Central memory CD8-positive, alpha-beta T cell (primary cell): ENCODE data around the gene ENDOG.
"Not testable (repeated sequence)": the region's sequence is repeated elsewhere in the genome, so short reads cannot be mapped to it uniquely, and the experiment has no call there.

Source experiments
- ATAC-seq: fragments of 150-1000 bp; cut with Tn5 transposase; replicated peaks from 2 replicates; pipeline ENCODE4 v1.10.0; 2022; ENCODE audit warnings: mild to moderate bottlenecking, moderate FRiP score, moderate number of reproducible peaks; ENCODE audit not compliant: poor library complexity, severe bottlenecking; ENCODE audit errors: extremely low read depth
- DNase-seq, 2 donors: peaks; one replicate each; pipeline ENCODE4 v3.0.0; 2021; ENCODE audit warnings: low spot score in 2 of 2
- H3K27ac Mint-ChIP-seq: one replicate; pipeline ENCODE4 v1.8.0; 2022; ENCODE audit warnings: low read depth, mild to moderate bottlenecking, moderate library complexity, mixed read lengths
- H3K27me3 Mint-ChIP-seq: one replicate; pipeline ENCODE4 v1.8.0; 2022; ENCODE audit warnings: mixed read lengths
- H3K36me3 Mint-ChIP-seq: one replicate; pipeline ENCODE4 v1.8.0; 2022; ENCODE audit warnings: mild to moderate bottlenecking, moderate library complexity, mixed read lengths; ENCODE audit not compliant: insufficient read depth
- H3K4me1 Mint-ChIP-seq: one replicate; pipeline ENCODE4 v1.8.0; 2022; ENCODE audit warnings: mixed read lengths
- H3K4me3 Mint-ChIP-seq: one replicate; pipeline ENCODE4 v1.8.0; 2022; ENCODE audit warnings: mild to moderate bottlenecking, moderate library complexity, mixed read lengths
- H3K9me3 Mint-ChIP-seq: one replicate; pipeline ENCODE4 v1.8.0; 2022; ENCODE audit warnings: mixed read lengths

The ENDOG gene

GRCh38 chr9:128843171-128843570 is 24.9 kb downstream of the ENDOG start:
- not testable (repeated sequence) for H3K9me3 Mint-ChIP-seq, H3K4me3 Mint-ChIP-seq, ATAC-seq, DNase-seq, H3K27ac Mint-ChIP-seq, H3K27me3 Mint-ChIP-seq, H3K4me1 Mint-ChIP-seq, H3K36me3 Mint-ChIP-seq

DNA sequence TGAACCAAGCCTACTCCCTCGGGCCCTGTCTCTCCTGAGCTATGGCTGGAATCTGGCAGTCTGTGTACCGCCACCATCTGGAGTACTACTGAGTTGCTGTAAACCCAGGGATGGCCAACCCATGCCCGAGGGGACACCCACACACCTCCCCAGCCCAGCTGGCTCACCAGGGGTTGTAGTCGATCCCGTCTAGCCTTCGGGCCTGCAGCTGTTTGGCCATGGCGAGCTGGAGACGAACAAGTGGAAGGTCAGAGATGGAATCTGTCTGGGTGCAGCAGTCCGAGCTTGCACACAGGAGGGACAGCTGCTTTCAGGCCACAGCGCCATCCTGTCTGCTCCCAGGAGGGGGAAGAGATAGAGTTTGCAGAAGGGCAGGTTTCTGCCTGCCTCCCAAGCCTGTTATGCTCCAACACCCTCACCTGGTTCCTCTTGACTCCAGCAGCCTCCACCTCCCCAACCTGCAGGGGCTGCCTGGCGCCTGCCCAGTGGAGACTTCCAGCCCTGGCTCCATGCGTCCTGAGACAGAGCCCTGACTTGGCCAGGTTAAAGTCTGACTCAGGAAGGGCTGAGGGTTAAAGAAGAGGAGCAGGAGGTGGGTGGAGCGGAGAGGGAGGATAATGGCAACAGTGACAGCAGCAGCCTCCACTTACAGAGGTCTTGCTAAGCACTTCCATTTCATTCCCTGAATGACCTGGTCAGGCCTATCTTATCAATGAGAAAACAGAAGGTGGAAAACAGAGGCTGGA is 27.1 kb downstream of the ENDOG start:
- no peaks in the 10 kb centered on the region for H3K9me3 Mint-ChIP-seq
- ATAC-seq, result no peak
- H3K27me3 Mint-ChIP-seq, result no peaks in the 10 kb centered on the region
- H3K27ac Mint-ChIP-seq, result no peak overlapping the region
- no peak overlapping the region for H3K4me3 Mint-ChIP-seq
- no peak for DNase-seq
- H3K4me1 Mint-ChIP-seq, result no peaks in the 10 kb centered on the region
- peaks cover 10% of the 10 kb centered on the region for H3K36me3 Mint-ChIP-seq

GRCh38 chr9:128846680-128847030 is 28.4 kb downstream of the ENDOG start:
- no peak overlapping the region for H3K4me3 Mint-ChIP-seq
- ATAC-seq (no peak), DNase-seq (no peak)
- H3K4me1 Mint-ChIP-seq, result no peaks in the 10 kb centered on the region
- H3K9me3 Mint-ChIP-seq, result peaks cover 5% of the 10 kb centered on the region
- no peak overlapping the region for H3K27ac Mint-ChIP-seq
- peaks cover 12% of the 10 kb centered on the region for H3K36me3 Mint-ChIP-seq
- no peaks in the 10 kb centered on the region for H3K27me3 Mint-ChIP-seq

DNA sequence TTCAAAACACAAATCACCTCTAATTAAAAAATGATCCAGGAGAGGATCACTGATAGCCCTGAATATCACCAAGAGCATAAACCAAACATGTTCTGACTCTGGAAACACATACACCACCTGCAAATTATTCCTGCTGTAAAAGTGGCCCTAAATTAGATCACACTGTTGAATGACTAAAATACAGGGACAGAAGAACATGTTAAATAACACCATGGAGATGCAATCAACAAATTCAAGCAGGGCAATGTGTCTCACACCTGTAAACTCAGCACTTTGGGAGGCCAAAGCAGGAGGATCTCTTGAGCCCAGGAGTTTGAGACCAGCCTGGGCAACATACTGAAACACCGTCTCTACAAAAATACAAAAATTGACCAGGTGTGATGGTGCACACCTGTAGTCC is 29.5 kb downstream of the ENDOG start:
- H3K36me3 Mint-ChIP-seq, result peaks cover 8% of the 10 kb centered on the region
- H3K9me3 Mint-ChIP-seq, result peaks cover 6% of the 10 kb centered on the region
- DNase-seq, result no peak
- ATAC-seq, result no peak
- H3K4me3 Mint-ChIP-seq, result no peak overlapping the region
- no peak overlapping the region for H3K27ac Mint-ChIP-seq
- no peaks in the 10 kb centered on the region for H3K4me1 Mint-ChIP-seq
- no peaks in the 10 kb centered on the region for H3K27me3 Mint-ChIP-seq

DNA sequence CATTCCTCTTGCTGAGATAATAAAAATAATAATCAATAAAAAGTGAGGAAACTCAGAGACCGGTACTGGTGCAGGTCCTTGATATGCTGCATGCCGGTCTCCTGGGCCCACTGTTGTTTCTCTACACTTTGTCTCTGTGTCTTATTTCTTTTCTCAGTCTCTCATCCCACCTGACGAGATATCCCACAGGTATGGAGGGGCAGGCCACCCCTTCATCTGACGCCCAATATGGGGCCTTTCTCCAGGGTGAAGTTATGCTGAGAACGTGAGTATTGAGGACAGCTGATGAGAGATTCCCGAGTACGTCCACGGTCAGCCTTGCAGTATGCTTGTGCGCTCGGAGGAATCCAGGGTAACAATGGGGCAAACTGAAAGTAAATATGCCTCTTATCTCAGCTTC is 32.7 kb downstream of the ENDOG start:
- not testable (repeated sequence) for ATAC-seq, H3K9me3 Mint-ChIP-seq, H3K4me3 Mint-ChIP-seq, H3K4me1 Mint-ChIP-seq, H3K36me3 Mint-ChIP-seq, H3K27ac Mint-ChIP-seq, DNase-seq, H3K27me3 Mint-ChIP-seq

- not testable (repeated sequence) for H3K27me3 Mint-ChIP-seq, ATAC-seq, H3K4me1 Mint-ChIP-seq, DNase-seq, H3K36me3 Mint-ChIP-seq, H3K27ac Mint-ChIP-seq, H3K4me3 Mint-ChIP-seq, H3K9me3 Mint-ChIP-seq
These were observed 33.7 kb downstream of the ENDOG start for GRCh38 chr9:128851779-128852600.

GRCh38 chr9:128852646-128853045 is 34.3 kb downstream of the ENDOG start:
- not testable (repeated sequence) for H3K27me3 Mint-ChIP-seq, H3K4me3 Mint-ChIP-seq, DNase-seq, H3K4me1 Mint-ChIP-seq, H3K27ac Mint-ChIP-seq, H3K36me3 Mint-ChIP-seq, ATAC-seq, H3K9me3 Mint-ChIP-seq

DNA sequence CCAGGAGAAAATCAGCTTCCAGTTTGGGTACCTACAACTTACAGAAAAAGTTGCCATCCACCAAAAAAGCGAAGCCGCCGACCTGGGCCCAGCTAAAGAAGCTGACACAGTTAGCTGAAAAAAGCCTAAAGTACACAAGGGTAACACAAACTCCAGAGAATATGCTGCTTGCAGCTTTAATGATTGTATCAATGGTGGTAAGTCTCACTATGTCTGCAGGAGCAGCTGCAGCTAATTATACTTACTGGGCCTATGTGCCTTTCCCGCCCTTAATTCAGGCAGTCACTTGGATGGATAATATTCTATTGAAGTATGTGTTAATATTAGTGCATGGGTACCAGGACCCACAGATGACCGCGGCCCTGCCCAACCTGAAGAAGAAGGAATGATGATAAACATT is 36.2 kb downstream of the ENDOG start:
- not testable (repeated sequence) for H3K9me3 Mint-ChIP-seq, H3K4me1 Mint-ChIP-seq, H3K36me3 Mint-ChIP-seq, H3K27me3 Mint-ChIP-seq, H3K4me3 Mint-ChIP-seq, H3K27ac Mint-ChIP-seq, ATAC-seq, DNase-seq

DNA sequence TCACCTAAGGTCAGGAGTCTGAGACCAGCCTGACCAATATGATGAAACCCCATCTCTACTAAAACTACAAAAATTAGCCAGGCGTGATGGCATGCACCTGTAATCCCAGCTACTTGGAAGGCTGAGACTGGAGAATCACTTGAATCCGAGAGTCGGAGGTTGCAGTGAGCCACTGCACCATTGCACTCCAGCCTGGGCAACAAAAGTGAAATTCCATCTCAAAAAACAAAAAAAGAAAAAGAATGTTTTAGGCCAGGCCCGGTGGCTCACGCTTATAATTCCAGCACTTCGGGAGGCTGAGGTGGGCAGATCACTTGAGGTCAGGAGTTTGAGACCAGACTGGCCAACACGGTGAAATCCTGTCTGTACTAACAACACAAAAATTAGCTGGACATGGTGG is 40.2 kb downstream of the ENDOG start:
- not testable (repeated sequence) for H3K4me3 Mint-ChIP-seq, DNase-seq, H3K4me1 Mint-ChIP-seq, H3K27ac Mint-ChIP-seq, ATAC-seq, H3K9me3 Mint-ChIP-seq, H3K27me3 Mint-ChIP-seq
- H3K36me3 Mint-ChIP-seq, result peaks cover 11% of the 10 kb centered on the region

DNA sequence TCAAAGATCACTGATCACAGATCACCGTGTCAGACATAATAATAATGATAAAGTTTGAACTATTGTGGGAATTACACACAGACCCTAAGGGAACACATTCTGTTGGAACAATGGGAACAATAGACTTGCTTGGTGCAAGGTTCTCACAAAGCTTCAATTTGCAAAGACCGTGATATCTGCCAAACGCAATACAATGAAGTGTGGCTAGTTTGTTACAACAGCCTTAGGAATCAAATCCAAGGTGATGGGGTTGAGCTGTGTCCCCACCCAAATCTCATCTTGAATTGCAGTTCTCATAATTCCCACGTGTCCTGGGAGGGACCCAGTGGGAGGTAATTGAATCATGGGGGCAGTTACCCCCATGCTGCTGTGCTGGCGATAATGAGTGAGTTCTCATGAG is 42.6 kb downstream of the ENDOG start:
- no peak overlapping the region for H3K27ac Mint-ChIP-seq
- H3K36me3 Mint-ChIP-seq, result peaks cover 12% of the 10 kb centered on the region
- H3K27me3 Mint-ChIP-seq, result no peaks in the 10 kb centered on the region
- DNase-seq, result no peak
- no peak for ATAC-seq
- H3K4me1 Mint-ChIP-seq, result no peaks in the 10 kb centered on the region
- no peak overlapping the region for H3K4me3 Mint-ChIP-seq
- no peaks in the 10 kb centered on the region for H3K9me3 Mint-ChIP-seq

- Mint-ChIP-seq H3K27ac (no peak overlapping the region), H3K27me3 (no peaks in the 10 kb centered on the region), H3K9me3 (no peaks in the 10 kb centered on the region), H3K4me1 (no peaks in the 10 kb centered on the region), H3K36me3 (peaks cover 12% of the 10 kb centered on the region), H3K4me3 (no peak overlapping the region)
- no peak for ATAC-seq
- no peak for DNase-seq
These were observed 43.2 kb downstream of the ENDOG start for GRCh38 chr9:128861501-128861900.

DNA sequence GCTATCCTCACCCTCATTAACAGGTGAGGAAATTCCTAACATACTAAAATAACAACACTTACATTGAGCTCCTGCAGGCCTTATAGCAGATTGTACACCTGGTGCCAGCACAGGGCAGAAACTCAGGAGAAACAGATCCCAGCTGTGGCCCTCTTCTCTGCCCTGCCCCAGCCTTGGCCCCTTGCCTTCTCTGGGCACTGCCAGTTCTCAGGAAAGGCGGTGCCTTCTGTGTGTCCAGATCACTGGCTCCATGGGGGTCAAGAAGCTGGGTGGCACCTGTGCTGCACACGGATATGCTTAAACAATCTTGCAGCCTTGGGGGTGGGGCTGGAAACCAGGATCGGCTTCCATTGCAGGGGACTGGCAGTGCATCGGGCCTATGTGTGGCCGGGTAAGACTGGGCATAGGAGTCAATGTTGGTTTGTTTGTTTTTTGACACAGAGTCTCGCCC is 44.1 kb downstream of the ENDOG start:
- Mint-ChIP-seq H3K4me1 (no peaks in the 10 kb centered on the region), H3K4me3 (no peak overlapping the region), H3K27ac (no peak overlapping the region), H3K36me3 (peaks cover 12% of the 10 kb centered on the region), H3K27me3 (no peaks in the 10 kb centered on the region), H3K9me3 (no peaks in the 10 kb centered on the region)
- ATAC-seq (no peak), DNase-seq (no peak)

DNA sequence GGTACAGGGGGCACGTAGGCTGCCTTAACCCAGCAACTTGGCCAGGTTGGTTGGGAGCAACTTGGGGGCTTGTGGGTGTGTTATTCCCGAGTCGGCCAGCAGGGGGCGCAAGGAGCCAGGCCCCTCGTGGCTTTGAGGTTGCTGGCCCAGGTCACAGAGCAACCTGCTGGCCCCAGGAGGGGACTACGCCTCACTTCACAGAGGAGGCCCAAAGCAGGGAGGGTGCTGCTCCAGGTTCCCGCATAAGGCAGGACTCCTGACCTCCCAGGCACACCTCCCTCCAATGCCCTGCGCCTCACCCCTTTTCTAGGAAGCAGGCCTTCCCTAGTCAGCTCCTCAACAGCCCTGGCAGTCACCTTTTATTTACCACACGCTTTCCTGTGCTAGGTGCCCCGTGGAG is 45.3 kb downstream of the ENDOG start:
- DNase-seq (peak; percentile 72 to 89), ATAC-seq (peak; percentile 87)
- no peak overlapping the region for H3K4me3 Mint-ChIP-seq
- no peak overlapping the region for H3K27ac Mint-ChIP-seq
- no peaks in the 10 kb centered on the region for H3K27me3 Mint-ChIP-seq
- peaks cover 12% of the 10 kb centered on the region for H3K36me3 Mint-ChIP-seq
- no peaks in the 10 kb centered on the region for H3K9me3 Mint-ChIP-seq
- no peaks in the 10 kb centered on the region for H3K4me1 Mint-ChIP-seq
